ENCODE data around the gene TOR1AIP2. TPM values are rescaled to one million over a fixed set of nuclear protein-coding genes. Genes with fewer than 3 reads are reported as not detected.
A peak's percentile ranks its signal among the peaks of the same experiment; 100 is the strongest.

Gene TOR1AIP2
- total RNA-seq, 1 donor, result 141 TPM

- peak; percentile 57 for DNase-seq (ENCODE audit: low read depth)
- no peak for TF ChIP-seq CTCF (IDR thresholded peaks at IDR 0.05; ENCODE audit: insufficient read depth, low read length)
- H3K4me3 ChIP-seq (ENCODE audit: low read depth, low read length), result peak overlapping the region; percentile 69
Measured at GRCh38 chr1:179876300-179876715, 1.3 kb downstream of the TOR1AIP2 start.

- no peak for TF ChIP-seq CTCF (IDR thresholded peaks at IDR 0.05; ENCODE audit: insufficient read depth, low read length)
- H3K4me3 ChIP-seq (ENCODE audit: low read depth, low read length), result peak overlapping the region; percentile 69
- DNase-seq (ENCODE audit: low read depth), result peak; percentile 2
Measured at GRCh38 chr1:179875596-179876299, 1.9 kb downstream of the TOR1AIP2 start.

GRCh38 chr1:179873438-179873851 is 4.2 kb downstream of the TOR1AIP2 start:
- no peak overlapping the region for H3K4me3 ChIP-seq (ENCODE audit: low read depth, low read length)
- no peak for TF ChIP-seq CTCF (IDR thresholded peaks at IDR 0.05; ENCODE audit: insufficient read depth, low read length)
- DNase-seq (ENCODE audit: low read depth), result no peak

- no peak for TF ChIP-seq CTCF (IDR thresholded peaks at IDR 0.05; ENCODE audit: insufficient read depth, low read length)
- no peak overlapping the region for H3K4me3 ChIP-seq (ENCODE audit: low read depth, low read length)
- DNase-seq (ENCODE audit: low read depth), result no peak
Measured at GRCh38 chr1:179872558-179872957, 5.0 kb downstream of the TOR1AIP2 start.

GRCh38 chr1:179871940-179872339 is 5.7 kb downstream of the TOR1AIP2 start:
- no peak for DNase-seq (ENCODE audit: low read depth)
- no peak overlapping the region for H3K4me3 ChIP-seq (ENCODE audit: low read depth, low read length)
- TF ChIP-seq CTCF (IDR thresholded peaks at IDR 0.05; ENCODE audit: insufficient read depth, low read length), result no peak

- no peak for DNase-seq (ENCODE audit: low read depth)
- TF ChIP-seq CTCF (IDR thresholded peaks at IDR 0.05; ENCODE audit: insufficient read depth, low read length), result no peak
- H3K4me3 ChIP-seq (ENCODE audit: low read depth, low read length), result no peak overlapping the region
Measured at GRCh38 chr1:179870870-179871269, 6.7 kb downstream of the TOR1AIP2 start.
